Upper lobe of left lung (tissue), 6 donors: Measurements from ENCODE around the gene PTPRG. TPM values are rescaled to one million over a fixed set of nuclear protein-coding genes. Genes with fewer than 3 reads are reported as not detected.

Source experiments
- ATAC-seq, 2 donors: fragments of 200-7000 bp; cut with Tn5 transposase; one replicate each; pipeline ENCODE4 v1.9.1; 2022; ENCODE audit warnings: mild to moderate bottlenecking in 2 of 2, moderate library complexity in 2 of 2; ENCODE audit not compliant: low FRiP score in 2 of 2
- DNase-seq, 2 donors: peaks; one replicate each; pipeline ENCODE4 v3.0.0-alpha.2; 2019 to 2020
- H3K27ac ChIP-seq, 4 donors: fragments of 200-600 bp; sonication (generic); one replicate each; pipeline ENCODE4 v1.5.1; 2016 to 2019
- H3K27me3 ChIP-seq, 4 donors: fragments of 200-600 bp; sonication (generic); one replicate each; pipeline ENCODE4 v1.5.1; 2017 to 2019
- H3K36me3 ChIP-seq, 4 donors: fragments of 200-600 bp; sonication (generic); one replicate each; pipeline ENCODE4 v1.5.1; 2016 to 2019
- H3K4me1 ChIP-seq, 4 donors: fragments of 200-600 bp; sonication (generic); one replicate each; pipeline ENCODE4 v1.5.1; 2018 to 2019
- H3K4me3 ChIP-seq, 4 donors: fragments of 200-600 bp; sonication (generic); one replicate each; pipeline ENCODE4 v1.5.1; 2017 to 2019; ENCODE audit warnings: mild to moderate bottlenecking in 2 of 4, moderate library complexity in 1 of 4
- H3K9me3 ChIP-seq, 4 donors: fragments of 200-600 bp; sonication (generic); one replicate each; pipeline ENCODE4 v1.5.1; 2018 to 2019
- EP300 ChIP-seq, 4 donors: sonication (generic); formaldehyde crosslinking; IDR thresholded peaks; one replicate each; pipeline ENCODE4 v1.5.1; 2017; ENCODE audit warnings: antibody characterized with exemption in 4 of 4, control low read depth in 2 of 4
- POLR2A ChIP-seq, 4 donors: fragments of 450-650 bp; IDR thresholded peaks; one replicate each; pipeline ENCODE4 v1.5.1; 2016 to 2017; ENCODE audit warnings: antibody characterized with exemption in 4 of 4, mild to moderate bottlenecking in 2 of 4
- POLR2AphosphoS5 ChIP-seq, 2 donors: sonication (generic); formaldehyde crosslinking; IDR thresholded peaks; one replicate each; pipeline ENCODE4 v1.5.1; 2017; ENCODE audit warnings: antibody characterized with exemption in 2 of 2
- WGBS, 2 donors: methylation state at CpG; one replicate each; pipeline ENCODE4 v1.1.5; 2017 to 2018; 5-methylcytosine and 5-hydroxymethylcytosine counted together
- total RNA-seq, 6 donors: library from RNA; depleted of rRNA in 4 of 6; stranded (reverse); fragments of >200 nt in 4 of 6; gene quantifications; one replicate each; pipeline versions ENCODE4 v1.1.0 to v1.2.1, GENCODE V29; 2016 to 2021
- TF ChIP-seq, protein P1 (sequence below), 6 experiments: fragments of 450-650 bp in 4 of 6; fragments of 200-600 bp in 2 of 6; sonication (generic) in 2 of 6; IDR thresholded peaks; one replicate each; pipeline ENCODE4 v1.5.1; 2016 to 2019; ENCODE audit warnings: antibody characterized with exemption in 6 of 6
- donor health status: DM: no; HTN: no; CAD: no; lungs with moderate emphysema.
- donor health status: DM: no; HTN: yes; CAD: no; lungs with severe emphysema.

The PTPRG gene
- total RNA-seq, 6 donors from 2014 or later: 58.7 to 101 (median 68.8) TPM

DNA sequence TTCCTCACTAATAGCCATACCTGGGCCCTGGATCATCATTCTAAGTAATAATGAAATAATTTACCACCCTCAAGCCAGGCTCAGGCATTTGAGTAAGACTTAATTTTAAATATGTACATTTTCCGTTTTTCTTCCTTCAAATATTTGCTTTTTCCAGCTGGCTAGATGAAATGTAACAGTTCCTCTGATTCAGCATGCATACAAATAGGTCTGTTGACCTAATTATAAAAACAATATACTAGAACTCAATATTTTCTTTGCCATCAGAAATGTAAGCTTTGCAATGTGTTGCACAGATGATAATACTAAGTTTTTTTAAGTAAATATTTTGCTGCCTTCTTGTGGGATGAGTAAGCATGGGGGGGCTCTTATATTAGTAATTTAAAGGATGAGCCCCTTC, 720.4 kb downstream of the PTPRG start:
- Histone ChIP-seq H3K36me3 (peaks cover 0 to 38% (median 6%) of the 10 kb centered on the region in 4 donors), H3K9me3 (no peaks in the 10 kb centered on the region), H3K4me3 (no peak overlapping the region), H3K4me1 (peaks cover 0 to 5% (median 0%) of the 10 kb centered on the region in 4 donors), H3K27me3 (no peaks in the 10 kb centered on the region), H3K27ac (no peak overlapping the region)
- ATAC-seq (no peak), DNase-seq (no peak)
- no peak for TF ChIP-seq POLR2A (IDR thresholded peaks at IDR 0.05)
- no peak for TF ChIP-seq POLR2AphosphoS5 (IDR thresholded peaks at IDR 0.05)
- no peak for TF ChIP-seq EP300 (IDR thresholded peaks at IDR 0.05)
- TF ChIP-seq, protein P1, sequence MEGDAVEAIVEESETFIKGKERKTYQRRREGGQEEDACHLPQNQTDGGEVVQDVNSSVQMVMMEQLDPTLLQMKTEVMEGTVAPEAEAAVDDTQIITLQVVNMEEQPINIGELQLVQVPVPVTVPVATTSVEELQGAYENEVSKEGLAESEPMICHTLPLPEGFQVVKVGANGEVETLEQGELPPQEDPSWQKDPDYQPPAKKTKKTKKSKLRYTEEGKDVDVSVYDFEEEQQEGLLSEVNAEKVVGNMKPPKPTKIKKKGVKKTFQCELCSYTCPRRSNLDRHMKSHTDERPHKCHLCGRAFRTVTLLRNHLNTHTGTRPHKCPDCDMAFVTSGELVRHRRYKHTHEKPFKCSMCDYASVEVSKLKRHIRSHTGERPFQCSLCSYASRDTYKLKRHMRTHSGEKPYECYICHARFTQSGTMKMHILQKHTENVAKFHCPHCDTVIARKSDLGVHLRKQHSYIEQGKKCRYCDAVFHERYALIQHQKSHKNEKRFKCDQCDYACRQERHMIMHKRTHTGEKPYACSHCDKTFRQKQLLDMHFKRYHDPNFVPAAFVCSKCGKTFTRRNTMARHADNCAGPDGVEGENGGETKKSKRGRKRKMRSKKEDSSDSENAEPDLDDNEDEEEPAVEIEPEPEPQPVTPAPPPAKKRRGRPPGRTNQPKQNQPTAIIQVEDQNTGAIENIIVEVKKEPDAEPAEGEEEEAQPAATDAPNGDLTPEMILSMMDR (IDR thresholded peaks at IDR 0.05): no peak
- 83 to 85% methylated on average over 1 of the region's 1 CpG for WGBS, 2 donors

DNA sequence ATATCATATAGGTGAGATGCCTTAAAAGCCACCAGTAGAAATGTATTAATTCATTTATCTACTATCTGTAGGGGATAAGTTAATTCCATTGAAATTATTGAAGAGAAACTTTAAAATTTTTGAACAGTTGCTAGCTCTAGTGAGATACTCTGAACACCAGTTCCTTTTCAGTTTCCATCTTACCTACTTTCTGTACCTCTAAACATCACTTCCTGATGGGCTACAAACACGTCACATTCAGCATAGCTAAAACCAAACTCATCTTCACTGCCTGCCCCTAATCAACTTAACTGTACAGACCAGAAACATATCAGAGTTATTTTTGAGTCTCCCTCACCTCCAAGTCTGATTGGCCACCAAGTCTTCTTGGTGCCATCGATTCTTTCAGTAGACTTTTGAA, 723.1 kb downstream of the PTPRG start:
- ATAC-seq (no peak), DNase-seq (no peak)
- WGBS, 2 donors: 73 to 81% methylated on average over 2 of the region's 2 CpGs
- no peak for TF ChIP-seq POLR2A (IDR thresholded peaks at IDR 0.05)
- TF ChIP-seq, protein P1 (IDR thresholded peaks at IDR 0.05): no peak
- TF ChIP-seq EP300 (IDR thresholded peaks at IDR 0.05): no peak
- no peak for TF ChIP-seq POLR2AphosphoS5 (IDR thresholded peaks at IDR 0.05)
- no peaks in the 10 kb centered on the region for H3K9me3 ChIP-seq
- peaks cover 0 to 5% (median 0%) of the 10 kb centered on the region in 4 donors for H3K4me1 ChIP-seq
- H3K36me3 ChIP-seq: peaks cover 0 to 19% (median 0%) of the 10 kb centered on the region in 4 donors
- H3K4me3 ChIP-seq: no peak overlapping the region
- no peaks in the 10 kb centered on the region for H3K27me3 ChIP-seq
- H3K27ac ChIP-seq: no peak overlapping the region

DNA sequence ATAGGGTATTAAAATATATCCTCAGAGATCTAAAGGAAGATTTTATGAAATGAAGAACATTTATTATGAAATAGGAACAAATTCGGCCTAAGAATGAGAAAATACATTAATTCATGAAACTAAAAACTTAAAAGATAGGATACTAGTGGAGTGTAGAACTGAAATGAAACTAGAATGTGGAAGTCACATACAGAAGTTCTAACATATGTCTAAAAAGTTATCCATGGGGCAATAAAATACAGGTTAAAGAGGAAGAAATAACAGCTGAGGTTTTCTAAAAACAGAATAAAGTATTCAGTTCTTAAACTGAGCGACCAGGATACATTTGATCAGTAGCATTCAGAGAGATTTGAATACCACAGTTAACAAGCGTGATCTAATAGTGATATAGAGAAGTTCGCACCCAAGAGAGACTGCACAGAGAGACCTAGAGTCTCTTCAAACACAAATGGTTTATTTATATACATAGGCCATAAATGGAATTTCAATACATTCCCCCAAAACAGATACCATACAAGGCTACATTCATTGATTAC, 726.1 kb downstream of the PTPRG start:
- H3K4me3 ChIP-seq: no peak overlapping the region
- no peak for TF ChIP-seq POLR2AphosphoS5 (IDR thresholded peaks at IDR 0.05)
- TF ChIP-seq, protein P1 (IDR thresholded peaks at IDR 0.05): no peak
- TF ChIP-seq POLR2A (IDR thresholded peaks at IDR 0.05): no peak
- no peak for TF ChIP-seq EP300 (IDR thresholded peaks at IDR 0.05)
- H3K36me3 ChIP-seq: peaks cover 0 to 26% (median 2%) of the 10 kb centered on the region in 4 donors
- 73 to 90% methylated on average over 4 of the region's 4 CpGs for WGBS, 2 donors
- DNase-seq (no peak), ATAC-seq (no peak)
- no peak overlapping the region for H3K27ac ChIP-seq
- no peaks in the 10 kb centered on the region for H3K27me3 ChIP-seq
- no peaks in the 10 kb centered on the region for H3K4me1 ChIP-seq
- H3K9me3 ChIP-seq: no peaks in the 10 kb centered on the region

DNA sequence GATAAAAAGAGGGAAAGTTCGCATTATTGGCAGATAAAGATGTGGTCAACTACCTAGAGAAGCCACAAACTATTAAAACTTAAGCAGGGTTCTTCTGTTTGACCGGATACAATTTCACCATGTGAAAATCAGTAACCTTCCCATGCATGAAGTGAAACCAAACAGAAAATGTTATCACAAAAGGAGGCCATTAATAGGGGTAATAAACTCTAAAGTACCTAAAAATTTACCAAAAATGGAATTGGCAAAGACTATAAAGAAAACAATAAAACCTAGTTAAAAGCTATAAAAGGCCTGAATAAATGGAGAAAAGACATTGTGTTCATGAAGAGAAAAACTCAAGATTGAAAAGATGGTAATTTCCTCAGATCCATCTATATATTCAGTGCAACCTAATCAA, 728.6 kb downstream of the PTPRG start:
- no peaks in the 10 kb centered on the region for H3K4me1 ChIP-seq
- DNase-seq (no peak), ATAC-seq (no peak)
- peaks cover 0 to 29% (median 4%) of the 10 kb centered on the region in 4 donors for H3K36me3 ChIP-seq
- no peak overlapping the region for H3K27ac ChIP-seq
- no peaks in the 10 kb centered on the region for H3K27me3 ChIP-seq
- TF ChIP-seq, protein P1 (IDR thresholded peaks at IDR 0.05): no peak
- TF ChIP-seq POLR2A (IDR thresholded peaks at IDR 0.05): no peak
- no peak for TF ChIP-seq POLR2AphosphoS5 (IDR thresholded peaks at IDR 0.05)
- no peak for TF ChIP-seq EP300 (IDR thresholded peaks at IDR 0.05)
- H3K4me3 ChIP-seq: no peak overlapping the region
- 94 to 99% methylated on average over 2 of the region's 2 CpGs for WGBS, 2 donors
- no peaks in the 10 kb centered on the region for H3K9me3 ChIP-seq
